GM12878 (cell line): Measurements from ENCODE around the gene KIF15.

Experiments
- BHLHE40 ChIP-seq, 2 experiments: fragments of 450-650 bp in 1 of 2; IDR thresholded peaks; 2 replicates each; pipeline ENCODE4 v1.6.1; 2011 to 2017; ENCODE audit warnings: low read depth in 2 of 2, borderline replicate concordance in 1 of 2, improper control_type of control experiment in 1 of 2, low read length in 1 of 2, mild to moderate bottlenecking in 1 of 2
- CEBPB ChIP-seq, 2 experiments: fragments of 150-350 bp in 1 of 2; IDR thresholded peaks; 2 replicates each; pipeline ENCODE4 v1.6.1; 2012 to 2014; ENCODE audit warnings: low read depth in 2 of 2, low read length in 2 of 2, borderline replicate concordance in 1 of 2, inconsistent platforms in 1 of 2
- CHD2 ChIP-seq: IDR thresholded peaks from 2 replicates; pipeline ENCODE4 v1.6.1; 2011; ENCODE audit warnings: low read depth, low read length, improper control_type of control experiment, borderline replicate concordance
- CTCF ChIP-seq, 3 experiments: IDR thresholded peaks in 2 of 3; conservative IDR thresholded peaks in 1 of 3; 2 replicates each; pipeline ENCODE4 v1.5.1; 2011; ENCODE audit warnings: low read depth in 3 of 3, low read length in 3 of 3, mild to moderate bottlenecking in 3 of 3, control low read depth in 2 of 3, moderate library complexity in 2 of 3, inconsistent platforms in 1 of 3, mixed read lengths in 1 of 3; ENCODE audit not compliant: control insufficient read depth in 2 of 3, insufficient read depth in 1 of 3; ENCODE audit errors: extremely low read depth in 1 of 3
- EZH2 ChIP-seq: IDR thresholded peaks from 2 replicates; pipeline ENCODE4 v1.6.1; 2012; ENCODE audit warnings: low read depth, mild to moderate bottlenecking, control low read depth, inconsistent platforms, low read length, borderline replicate concordance; ENCODE audit not compliant: control insufficient read depth
- POLR2A ChIP-seq: IDR thresholded peaks from 2 replicates; pipeline ENCODE4 v1.6.1; 2011; ENCODE audit warnings: low read depth, mild to moderate bottlenecking, low read length
- SMAD1 ChIP-seq: fragments of 450-650 bp; IDR thresholded peaks from 2 replicates; pipeline ENCODE4 v1.6.1; 2018; ENCODE audit warnings: mild to moderate bottlenecking, low read depth; ENCODE audit not compliant: partially characterized antibody
- SMC3 ChIP-seq: IDR thresholded peaks from 2 replicates; pipeline ENCODE4 v1.6.1; 2011; ENCODE audit warnings: low read length, improper control_type of control experiment, borderline replicate concordance
- USF2 ChIP-seq: IDR thresholded peaks from 2 replicates; pipeline ENCODE4 v1.6.1; 2011; ENCODE audit warnings: low read depth, low read length, improper control_type of control experiment, borderline replicate concordance
- YY1 ChIP-seq: IDR thresholded peaks from 2 replicates; pipeline ENCODE4 v1.6.1; 2011; ENCODE audit warnings: low read depth, mild to moderate bottlenecking, low read length
- TF ChIP-seq, protein P1 (sequence below): fragments of 450-650 bp; IDR thresholded peaks from 2 replicates; pipeline ENCODE4 v1.6.1; 2017; ENCODE audit warnings: mild to moderate bottlenecking
- TF ChIP-seq, protein P2 (sequence below): fragments of 450-650 bp; IDR thresholded peaks from 2 replicates; pipeline ENCODE4 v1.6.1; 2018; ENCODE audit warnings: borderline replicate concordance, mild to moderate bottlenecking; ENCODE audit not compliant: partially characterized antibody
- TF ChIP-seq, protein P3 (sequence below): fragments of 150-350 bp; IDR thresholded peaks from 2 replicates; pipeline ENCODE4 v1.6.1; 2016; ENCODE audit warnings: low read depth, low read length

DNA sequence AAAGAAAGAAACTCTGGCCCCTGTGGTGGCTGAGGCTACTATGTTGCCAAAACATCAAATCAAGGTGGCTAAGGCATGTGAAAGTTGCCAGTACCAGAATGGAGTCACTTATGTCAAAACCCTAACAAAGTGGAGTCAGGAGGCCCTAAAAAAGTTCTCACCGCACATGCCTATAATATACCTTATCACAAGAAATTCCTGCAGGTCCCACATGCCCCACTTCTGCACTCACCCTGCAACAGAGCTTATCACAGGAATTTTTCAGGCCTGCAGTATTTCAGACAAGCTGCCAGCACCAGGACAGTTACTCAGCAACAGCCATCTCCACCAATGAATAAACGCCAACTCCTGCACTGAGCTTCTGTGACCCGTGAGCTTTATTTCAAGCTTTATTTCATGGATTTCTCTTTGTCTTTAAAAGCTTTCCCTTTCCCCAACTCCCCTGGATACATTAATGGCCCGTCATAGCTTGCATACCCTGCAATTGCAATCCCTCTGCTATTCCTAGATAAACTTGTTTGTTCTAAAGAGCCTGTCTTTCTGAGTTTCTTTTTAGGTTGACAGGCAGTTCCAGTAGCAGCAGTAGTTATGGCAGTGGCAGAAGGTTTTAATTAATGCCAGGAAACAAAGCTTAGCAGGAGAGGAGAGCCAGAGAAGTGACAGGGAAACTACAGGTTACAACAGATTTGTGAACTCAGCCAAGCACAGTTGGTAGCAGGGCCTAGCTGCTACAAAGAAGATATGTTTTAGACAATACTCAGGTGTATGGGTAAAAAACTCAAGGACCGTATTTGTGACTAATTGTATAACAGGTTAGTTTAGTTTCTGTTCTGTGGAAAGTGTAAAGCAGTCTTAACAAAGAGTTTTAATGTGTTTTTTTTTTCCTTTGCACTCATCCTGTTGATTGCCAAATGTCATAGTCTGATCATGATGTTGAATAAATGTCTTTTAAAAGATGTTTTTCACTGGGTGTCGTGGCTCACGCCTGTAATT, 84.2 kb downstream of the KIF15 start:
- no peak for TF ChIP-seq CHD2
- TF ChIP-seq, protein P1, sequence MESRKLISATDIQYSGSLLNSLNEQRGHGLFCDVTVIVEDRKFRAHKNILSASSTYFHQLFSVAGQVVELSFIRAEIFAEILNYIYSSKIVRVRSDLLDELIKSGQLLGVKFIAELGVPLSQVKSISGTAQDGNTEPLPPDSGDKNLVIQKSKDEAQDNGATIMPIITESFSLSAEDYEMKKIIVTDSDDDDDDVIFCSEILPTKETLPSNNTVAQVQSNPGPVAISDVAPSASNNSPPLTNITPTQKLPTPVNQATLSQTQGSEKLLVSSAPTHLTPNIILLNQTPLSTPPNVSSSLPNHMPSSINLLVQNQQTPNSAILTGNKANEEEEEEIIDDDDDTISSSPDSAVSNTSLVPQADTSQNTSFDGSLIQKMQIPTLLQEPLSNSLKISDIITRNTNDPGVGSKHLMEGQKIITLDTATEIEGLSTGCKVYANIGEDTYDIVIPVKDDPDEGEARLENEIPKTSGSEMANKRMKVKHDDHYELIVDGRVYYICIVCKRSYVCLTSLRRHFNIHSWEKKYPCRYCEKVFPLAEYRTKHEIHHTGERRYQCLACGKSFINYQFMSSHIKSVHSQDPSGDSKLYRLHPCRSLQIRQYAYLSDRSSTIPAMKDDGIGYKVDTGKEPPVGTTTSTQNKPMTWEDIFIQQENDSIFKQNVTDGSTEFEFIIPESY = no peak
- TF ChIP-seq, protein P2, sequence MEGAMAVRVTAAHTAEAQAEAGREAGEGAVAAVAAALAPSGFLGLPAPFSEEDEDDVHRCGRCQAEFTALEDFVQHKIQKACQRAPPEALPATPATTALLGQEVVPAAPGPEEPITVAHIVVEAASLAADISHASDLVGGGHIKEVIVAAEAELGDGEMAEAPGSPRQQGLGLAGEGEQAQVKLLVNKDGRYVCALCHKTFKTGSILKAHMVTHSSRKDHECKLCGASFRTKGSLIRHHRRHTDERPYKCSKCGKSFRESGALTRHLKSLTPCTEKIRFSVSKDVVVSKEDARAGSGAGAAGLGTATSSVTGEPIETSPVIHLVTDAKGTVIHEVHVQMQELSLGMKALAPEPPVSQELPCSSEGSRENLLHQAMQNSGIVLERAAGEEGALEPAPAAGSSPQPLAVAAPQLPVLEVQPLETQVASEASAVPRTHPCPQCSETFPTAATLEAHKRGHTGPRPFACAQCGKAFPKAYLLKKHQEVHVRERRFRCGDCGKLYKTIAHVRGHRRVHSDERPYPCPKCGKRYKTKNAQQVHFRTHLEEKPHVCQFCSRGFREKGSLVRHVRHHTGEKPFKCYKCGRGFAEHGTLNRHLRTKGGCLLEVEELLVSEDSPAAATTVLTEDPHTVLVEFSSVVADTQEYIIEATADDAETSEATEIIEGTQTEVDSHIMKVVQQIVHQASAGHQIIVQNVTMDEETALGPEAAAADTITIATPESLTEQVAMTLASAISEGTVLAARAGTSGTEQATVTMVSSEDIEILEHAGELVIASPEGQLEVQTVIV = no peak
- TF ChIP-seq CTCF (IDR thresholded peaks at IDR 0.05 in 2 of 3, conservative IDR thresholded peaks at IDR 0.05 in 1 of 3; ENCODE audit: control insufficient read depth in 2 of 3, extremely low read depth in 1 of 3, insufficient read depth in 1 of 3, low read depth in 3 of 3, low read length in 3 of 3) = no peak
- no peak for TF ChIP-seq EZH2
- TF ChIP-seq POLR2A = no peak
- no peak for TF ChIP-seq BHLHE40 (IDR thresholded peaks at IDR 0.05; ENCODE audit: borderline replicate concordance in 1 of 2, low read depth in 2 of 2, low read length in 1 of 2)
- TF ChIP-seq USF2 = no peak
- TF ChIP-seq SMC3 = no peak
- TF ChIP-seq, protein P3, sequence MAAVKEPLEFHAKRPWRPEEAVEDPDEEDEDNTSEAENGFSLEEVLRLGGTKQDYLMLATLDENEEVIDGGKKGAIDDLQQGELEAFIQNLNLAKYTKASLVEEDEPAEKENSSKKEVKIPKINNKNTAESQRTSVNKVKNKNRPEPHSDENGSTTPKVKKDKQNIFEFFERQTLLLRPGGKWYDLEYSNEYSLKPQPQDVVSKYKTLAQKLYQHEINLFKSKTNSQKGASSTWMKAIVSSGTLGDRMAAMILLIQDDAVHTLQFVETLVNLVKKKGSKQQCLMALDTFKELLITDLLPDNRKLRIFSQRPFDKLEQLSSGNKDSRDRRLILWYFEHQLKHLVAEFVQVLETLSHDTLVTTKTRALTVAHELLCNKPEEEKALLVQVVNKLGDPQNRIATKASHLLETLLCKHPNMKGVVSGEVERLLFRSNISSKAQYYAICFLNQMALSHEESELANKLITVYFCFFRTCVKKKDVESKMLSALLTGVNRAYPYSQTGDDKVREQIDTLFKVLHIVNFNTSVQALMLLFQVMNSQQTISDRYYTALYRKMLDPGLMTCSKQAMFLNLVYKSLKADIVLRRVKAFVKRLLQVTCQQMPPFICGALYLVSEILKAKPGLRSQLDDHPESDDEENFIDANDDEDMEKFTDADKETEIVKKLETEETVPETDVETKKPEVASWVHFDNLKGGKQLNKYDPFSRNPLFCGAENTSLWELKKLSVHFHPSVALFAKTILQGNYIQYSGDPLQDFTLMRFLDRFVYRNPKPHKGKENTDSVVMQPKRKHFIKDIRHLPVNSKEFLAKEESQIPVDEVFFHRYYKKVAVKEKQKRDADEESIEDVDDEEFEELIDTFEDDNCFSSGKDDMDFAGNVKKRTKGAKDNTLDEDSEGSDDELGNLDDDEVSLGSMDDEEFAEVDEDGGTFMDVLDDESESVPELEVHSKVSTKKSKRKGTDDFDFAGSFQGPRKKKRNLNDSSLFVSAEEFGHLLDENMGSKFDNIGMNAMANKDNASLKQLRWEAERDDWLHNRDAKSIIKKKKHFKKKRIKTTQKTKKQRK = no peak
- no peak for TF ChIP-seq CEBPB (IDR thresholded peaks at IDR 0.05; ENCODE audit: borderline replicate concordance in 1 of 2, low read depth in 2 of 2, low read length in 2 of 2)
- no peak for TF ChIP-seq SMAD1
- no peak for TF ChIP-seq YY1
